ENCODE measurements around the gene ZNF555.

DNA sequence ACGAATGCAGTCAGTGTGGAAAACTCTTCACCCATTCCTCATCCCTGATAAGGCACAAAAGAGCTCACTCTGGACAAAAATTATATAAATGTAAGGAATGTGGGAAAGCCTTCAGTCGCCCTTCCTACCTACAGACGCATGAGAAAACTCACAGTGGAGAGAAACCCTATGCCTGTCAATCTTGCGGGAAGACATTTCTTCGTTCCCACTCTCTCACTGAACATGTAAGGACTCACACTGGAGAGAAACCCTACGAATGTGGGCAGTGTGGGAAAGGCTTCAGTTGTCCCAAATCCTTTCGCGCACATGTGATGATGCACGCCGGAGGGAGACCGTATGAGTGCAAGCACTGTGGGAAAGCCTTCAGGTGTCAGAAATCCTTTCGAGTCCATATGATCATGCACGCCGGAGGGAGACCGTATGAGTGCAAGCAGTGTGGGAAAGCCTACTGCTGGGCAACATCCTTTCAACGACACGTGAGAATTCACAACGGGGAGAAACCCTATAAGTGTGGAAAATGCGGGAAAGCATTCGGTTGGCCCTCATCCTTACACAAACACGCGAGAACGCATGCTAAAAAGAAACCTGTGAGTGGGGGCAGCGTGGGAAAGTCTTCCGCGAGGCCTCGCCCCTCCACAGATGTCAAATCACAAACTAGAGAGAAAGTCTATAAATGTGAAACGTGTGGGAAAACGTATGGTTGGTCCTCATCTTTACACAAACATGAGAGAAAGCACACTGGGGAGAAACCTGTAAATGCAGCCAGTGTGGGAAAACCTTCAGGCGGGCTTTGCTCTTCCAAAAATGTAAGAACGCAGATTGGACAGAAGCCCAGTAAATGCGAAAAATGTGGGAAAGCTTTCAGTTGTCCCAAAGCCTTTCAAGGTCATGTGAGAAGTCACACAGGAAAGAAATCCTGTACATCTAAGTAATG lies 36.4 kb downstream of the ZNF555 start:
- TF ChIP-seq, protein P1, sequence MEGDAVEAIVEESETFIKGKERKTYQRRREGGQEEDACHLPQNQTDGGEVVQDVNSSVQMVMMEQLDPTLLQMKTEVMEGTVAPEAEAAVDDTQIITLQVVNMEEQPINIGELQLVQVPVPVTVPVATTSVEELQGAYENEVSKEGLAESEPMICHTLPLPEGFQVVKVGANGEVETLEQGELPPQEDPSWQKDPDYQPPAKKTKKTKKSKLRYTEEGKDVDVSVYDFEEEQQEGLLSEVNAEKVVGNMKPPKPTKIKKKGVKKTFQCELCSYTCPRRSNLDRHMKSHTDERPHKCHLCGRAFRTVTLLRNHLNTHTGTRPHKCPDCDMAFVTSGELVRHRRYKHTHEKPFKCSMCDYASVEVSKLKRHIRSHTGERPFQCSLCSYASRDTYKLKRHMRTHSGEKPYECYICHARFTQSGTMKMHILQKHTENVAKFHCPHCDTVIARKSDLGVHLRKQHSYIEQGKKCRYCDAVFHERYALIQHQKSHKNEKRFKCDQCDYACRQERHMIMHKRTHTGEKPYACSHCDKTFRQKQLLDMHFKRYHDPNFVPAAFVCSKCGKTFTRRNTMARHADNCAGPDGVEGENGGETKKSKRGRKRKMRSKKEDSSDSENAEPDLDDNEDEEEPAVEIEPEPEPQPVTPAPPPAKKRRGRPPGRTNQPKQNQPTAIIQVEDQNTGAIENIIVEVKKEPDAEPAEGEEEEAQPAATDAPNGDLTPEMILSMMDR (IDR thresholded peaks at IDR 0.05), result no peak
- TF ChIP-seq POLR2AphosphoS5 (IDR thresholded peaks at IDR 0.05) (no peak), POLR2A (IDR thresholded peaks at IDR 0.05) (no peak), EP300 (IDR thresholded peaks at IDR 0.05) (no peak)

Data from sigmoid colon (tissue), 4 donors.